Iris pigment epithelial cell (primary cell): ENCODE data around the gene RSRC1.
"Not testable (repeated sequence)": the region's sequence is repeated elsewhere in the genome, so short reads cannot be mapped to it uniquely, and the experiment has no call there.

Experiments
- DNase-seq: peaks from one replicate; pipeline ENCODE4 v3.0.0-alpha.2; 2011; ENCODE audit warnings: low read depth

Gene RSRC1

DNA sequence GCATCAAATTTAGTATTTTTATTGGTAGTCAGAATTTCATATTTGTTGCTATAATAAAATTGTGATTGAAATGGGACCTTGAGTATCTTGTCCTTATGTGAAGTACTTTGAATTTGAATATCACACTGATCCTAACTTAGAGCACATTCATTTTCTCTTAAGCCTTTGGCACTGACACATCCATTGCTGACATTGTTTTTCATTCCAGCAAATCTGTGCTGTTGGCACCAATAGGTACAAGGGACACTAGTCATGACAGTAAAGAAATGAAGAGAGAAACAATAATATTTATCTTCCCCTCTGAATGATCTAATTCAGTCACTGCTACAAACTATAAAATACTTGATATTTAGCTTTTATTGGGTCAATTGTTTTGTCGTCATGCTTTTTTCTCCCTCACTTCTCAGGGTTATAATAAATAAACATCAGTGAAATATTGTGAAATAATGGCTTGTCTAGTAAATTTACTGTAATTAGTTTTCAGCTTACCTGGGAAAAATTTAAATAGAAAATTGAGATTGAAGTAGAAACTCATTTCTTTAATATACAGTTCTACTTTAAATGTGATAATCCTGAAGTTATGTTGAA lies 294.3 kb downstream of the RSRC1 start:
- DNase-seq, result no peak

DNA sequence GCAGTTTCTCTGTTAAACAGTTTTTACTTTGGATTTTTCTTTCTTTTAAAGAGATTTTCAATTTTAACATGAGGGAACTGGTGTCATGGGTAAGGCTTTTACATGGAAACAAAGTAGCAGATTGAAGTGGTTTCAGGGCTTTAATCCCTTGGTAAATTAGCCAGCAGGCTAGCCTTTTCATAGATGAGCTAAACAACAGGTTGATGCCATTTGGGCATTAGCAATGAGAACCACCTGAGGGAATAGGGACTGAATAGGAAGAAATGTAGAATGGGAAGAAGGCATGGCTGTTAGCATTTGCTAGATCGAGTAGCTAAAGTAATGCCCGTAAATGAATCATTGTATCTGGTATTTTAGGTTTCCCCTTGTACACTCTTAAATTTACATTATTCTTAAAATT lies 295.6 kb downstream of the RSRC1 start:
- no peak for DNase-seq

DNA sequence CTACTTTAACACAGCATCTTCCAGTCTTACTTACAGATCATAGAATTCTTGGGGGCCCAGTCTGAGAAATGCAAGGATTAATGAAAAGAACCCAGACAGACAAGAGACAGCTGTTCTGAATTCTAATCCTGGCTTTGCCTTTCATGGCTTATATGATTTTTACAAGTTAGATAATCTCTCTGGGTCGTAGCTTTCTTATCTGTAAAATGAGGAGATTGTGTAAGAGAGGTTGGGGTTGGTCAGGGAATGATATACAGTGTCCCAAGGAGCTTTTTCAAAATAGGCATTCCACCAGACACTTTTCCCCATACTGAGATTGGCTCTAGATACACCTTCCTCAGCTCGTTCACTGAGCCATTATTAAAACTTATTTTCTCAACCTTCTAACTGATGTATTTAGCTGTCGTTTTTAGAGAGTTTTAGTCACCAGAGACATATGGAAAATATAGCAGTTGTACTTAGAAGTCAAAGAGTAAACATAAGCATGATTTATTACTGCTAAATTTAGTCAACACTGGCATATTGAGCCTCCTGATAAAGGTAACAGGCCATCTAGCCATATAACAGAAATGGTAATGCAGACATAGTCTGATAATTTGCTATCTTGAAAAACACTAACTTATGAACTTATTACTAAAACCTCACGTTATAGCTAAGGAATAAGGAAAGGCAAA lies 298.1 kb downstream of the RSRC1 start:
- DNase-seq, result no peak

DNA sequence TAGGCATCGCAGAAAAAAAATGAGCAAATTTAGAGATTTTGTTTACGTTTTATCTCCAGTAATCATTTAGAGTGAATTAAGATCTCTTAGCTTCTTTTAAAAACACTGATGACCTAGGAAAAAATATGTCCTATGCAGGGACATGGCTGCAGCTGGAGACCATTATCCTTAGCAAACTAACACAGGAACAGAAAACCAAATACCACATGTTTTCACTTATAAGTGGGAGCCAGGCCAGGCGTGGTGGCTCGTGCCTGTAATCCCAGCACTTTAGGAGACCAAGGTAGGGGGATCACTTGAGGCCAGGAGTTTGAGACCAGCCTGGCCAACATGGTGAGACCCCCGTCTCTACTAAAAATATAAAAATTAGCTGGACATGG lies 298.6 kb downstream of the RSRC1 start:
- not testable (repeated sequence) for DNase-seq

DNA sequence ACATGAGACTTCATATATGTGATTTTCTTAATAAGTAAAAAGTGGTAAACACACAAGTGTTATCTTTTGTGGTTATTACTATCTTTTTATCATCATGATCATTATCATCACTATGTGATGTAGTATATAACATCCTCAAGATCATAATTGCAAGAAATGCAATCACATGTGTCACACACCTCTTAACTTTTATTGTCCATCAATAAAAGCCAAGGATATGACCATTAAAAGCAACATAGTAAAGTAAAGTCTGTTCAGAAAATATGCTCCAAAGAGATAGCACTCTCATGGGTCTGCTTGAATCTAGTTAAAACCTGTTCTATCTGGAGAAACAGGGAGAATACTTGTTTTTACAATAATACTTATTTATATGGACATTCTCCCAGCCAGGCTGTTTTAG lies 308.1 kb downstream of the RSRC1 start:
- no peak for DNase-seq

DNA sequence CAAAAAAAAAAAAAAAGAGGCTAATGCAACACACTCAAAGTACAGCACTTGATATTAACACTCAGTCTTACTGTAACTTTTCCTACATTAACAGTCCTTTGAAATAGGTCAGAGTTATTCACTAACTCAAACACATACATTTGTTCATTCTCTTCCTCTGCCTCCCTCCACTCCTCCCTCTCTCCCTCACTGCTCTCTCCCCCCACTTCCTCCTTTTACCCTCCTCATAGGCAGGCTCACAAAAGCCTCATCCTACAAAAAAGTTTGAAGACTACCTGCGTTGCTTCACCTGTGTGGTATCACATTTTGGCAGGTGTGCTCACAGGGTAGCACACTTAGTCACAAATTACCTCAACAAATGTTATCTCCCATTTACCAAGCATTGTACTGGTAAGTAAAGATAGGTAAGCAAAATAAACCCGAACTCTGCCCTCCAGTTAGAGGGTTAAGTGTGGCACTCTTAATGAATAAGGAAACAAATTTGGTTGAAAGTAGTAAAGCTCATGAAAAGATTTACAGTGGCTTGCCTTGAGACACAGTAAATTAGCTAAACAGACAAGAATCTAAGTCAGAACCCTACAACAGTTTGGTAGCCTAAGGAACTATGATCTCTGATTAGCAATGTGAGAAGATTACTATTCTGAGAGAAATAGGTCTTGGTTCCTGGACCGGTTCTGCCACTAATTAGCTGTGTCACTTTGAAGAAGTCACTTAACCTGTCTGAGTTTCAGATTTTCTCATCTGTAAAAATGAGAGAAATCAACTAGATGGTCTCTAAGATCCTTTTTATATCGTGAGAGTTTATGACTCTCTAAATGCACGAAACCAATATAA lies 310.1 kb downstream of the RSRC1 start:
- no peak for DNase-seq

DNA sequence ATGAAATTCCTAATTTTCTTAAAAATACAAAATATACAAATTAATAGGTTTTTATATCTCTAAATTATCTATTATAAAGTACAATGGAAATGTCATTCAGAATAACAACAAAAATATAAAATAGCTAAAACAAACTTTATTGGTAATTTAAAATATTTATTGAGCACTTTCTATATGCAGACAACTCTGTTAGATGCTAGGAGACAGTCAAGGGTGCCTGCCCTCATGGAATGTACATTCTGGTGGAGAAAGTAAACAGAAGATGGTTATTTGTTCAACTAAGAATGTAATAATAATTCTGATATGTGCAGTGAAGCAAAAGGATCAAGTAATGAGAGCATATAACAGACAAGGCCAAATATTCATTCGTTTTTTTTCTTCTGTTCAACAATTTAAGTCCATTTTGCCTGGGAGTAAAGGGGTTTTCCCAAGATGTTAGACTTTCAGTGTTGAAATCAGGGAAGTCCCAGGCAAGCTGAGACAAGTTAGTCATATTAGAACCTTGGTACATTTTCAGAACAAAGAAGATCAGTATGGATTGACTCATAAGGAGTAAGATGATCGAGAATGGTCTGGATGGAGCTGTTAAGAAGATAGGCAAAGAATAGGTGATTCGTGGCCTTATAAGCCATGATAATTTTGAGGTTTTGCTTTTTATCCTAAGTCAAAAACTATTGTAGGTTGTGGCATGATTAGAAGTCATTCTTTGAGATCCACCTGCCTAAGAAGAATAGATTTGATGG lies 310.9 kb downstream of the RSRC1 start:
- peak; percentile 92 for DNase-seq

DNA sequence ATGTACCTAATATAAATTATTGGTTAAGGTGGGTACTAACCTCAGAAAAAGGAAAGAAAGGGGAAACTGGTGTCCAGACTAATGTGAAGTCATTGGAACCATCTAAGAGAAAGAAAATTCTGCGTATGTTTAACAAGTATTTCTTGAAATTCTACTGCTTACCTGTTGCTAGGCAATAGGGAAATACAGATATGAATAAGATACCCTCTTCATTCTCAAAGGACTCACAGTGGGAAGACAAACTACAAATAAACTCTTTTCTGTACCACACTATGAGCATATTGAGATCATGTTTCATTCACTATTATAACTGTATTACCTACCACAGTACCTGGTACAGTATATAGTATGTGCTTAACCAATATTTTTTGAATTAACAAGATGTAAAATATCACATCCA lies 320.6 kb downstream of the RSRC1 start:
- DNase-seq, result no peak

DNA sequence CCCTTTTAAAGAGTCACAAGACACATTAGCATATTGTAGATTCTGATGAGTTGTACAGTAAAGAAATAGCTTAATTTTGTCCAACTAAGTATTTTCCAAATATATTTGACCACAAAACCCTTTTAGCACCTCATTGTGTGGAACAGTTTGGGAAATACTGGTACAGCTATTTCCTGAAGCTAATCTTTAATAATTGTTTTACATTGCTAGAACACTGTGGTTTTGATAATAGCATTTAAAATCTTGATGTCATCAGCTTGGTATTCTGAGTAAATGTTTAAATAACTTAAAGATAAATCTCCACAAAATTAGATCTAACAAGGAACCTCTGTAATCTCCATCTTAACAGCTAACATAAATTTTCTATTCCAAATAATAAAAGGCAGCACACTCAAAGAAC lies 321.1 kb downstream of the RSRC1 start:
- DNase-seq, result peak; percentile 27

DNA sequence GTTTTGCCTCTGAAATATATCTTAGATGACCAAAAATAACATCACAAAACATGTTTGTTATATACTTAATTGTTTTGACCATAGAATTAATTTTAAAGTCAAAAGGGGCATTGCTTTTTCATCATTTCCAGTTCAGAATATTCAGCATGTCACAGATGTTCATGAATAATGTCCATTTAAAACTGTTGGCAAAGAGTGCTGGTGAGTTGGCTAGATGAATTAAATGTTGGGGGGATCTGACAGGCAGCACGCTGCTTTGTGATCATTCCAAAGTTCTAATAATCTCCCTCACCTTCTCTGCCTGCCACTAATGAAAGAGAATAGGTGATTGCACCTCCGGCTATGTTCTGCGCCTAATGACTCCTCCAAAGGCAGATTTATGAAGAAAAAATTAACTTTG lies 321.9 kb downstream of the RSRC1 start:
- DNase-seq, result no peak

DNA sequence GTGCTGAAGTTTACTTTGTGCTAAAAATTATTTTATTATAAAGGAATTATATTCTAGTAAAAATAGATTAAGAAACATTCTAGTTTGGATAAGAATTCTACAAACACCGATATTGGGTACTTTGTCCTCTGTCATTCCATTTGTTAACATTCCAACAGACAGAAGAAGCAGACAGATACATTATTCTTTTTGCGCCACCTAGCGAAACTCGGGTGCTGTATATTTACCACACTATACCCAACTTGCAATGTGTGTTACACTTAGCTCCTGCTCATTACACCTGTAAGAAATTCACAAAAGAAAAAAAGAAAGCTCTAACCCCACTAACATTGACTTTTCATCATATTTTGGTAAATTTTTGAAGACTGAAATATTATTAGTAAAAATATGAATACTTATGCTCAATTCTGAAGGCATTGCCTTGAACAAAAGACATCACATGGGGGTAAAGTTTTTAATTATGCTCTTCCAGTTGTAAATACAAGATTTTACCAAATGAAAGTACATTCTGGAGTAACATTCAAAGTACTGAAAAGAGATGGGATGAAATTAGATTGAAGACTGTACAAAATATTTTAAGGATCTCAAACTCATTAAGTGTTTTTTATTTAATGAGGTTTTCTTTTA lies 324.6 kb downstream of the RSRC1 start:
- DNase-seq, result peak; percentile 67

DNA sequence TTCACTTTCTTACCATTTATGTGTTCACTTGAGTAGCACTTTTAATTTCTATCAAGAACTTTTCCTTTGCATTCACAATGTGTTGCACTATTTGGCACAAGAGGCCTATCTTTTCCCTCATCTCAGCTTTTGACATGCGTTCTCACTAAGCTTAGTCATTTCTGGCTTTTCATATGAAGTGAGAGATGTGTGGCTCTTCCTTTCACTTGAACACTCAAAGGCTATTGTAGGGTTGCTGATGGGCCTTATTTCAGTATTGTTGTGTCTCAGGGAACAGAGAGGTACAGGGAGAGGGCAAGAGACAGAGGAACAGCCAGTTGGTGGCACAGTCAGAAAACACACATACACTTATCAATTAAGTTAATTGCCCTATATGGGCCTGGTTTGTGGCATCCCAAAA lies 333.7 kb downstream of the RSRC1 start:
- no peak for DNase-seq

DNA sequence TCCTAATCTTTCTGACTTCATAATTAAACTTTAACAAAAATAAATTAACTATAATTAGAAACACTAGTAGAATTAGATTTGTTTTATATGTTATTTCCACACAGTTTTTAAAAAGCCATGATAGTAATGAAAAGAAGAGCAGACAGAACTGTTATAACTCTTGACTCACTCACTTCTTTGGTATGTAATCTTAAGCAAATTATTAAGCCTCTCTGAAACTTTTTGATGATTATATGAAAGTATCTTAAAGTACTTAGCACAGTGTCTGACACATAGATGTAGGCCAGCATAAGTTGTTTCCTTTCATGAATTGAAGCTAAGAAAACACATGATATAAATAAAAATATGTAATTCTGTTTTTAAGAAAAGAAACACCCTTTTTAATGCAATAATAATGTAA lies 337.5 kb downstream of the RSRC1 start:
- DNase-seq, result peak; percentile 27

DNA sequence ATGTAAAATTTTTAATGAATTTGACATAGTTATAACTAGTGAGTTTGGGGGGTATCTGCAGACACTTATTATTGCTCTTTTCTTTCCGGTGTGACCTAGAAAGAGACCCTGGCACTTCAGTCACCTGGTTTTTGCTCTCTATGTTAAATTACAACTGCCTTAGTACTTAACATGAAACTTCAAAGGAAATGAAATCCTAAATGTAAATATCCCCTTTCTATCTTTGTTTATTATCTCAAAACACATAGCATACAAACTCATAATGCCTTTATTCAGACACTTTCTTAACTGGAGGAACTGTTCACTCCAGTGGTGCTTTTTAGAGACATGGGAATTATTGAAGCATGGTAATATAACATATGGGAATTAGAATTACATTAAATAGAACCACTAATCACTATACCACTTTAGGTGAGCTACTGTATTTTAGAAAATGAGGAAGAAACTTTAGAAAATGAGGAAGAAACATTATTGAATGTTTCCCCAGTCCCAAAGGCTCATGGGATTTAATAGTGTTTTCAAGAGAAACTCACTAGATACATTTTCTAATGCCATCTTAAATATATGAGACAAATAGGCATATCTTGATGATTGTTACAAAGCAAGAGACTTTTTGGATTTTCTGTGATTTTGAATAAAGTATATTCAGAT lies 341.6 kb downstream of the RSRC1 start:
- no peak for DNase-seq

DNA sequence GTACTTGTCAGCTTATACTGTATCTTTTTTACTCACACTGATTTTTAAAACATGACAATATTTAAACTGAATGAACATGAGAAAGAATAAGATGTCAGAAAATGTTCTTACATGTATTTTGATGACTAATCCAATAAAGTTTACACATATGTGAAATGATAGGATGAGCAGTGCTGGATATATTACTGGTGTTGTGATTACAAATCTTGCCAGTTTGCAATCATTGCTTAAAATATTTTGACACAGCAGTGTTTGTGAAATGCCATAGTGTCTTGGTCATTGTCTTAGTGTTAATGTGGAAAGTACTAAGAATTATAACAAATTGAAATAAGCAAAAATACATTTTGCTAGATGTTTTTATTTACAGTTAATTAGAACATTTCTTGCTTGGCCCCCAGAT lies 342.4 kb downstream of the RSRC1 start:
- peak; percentile 17 for DNase-seq

DNA sequence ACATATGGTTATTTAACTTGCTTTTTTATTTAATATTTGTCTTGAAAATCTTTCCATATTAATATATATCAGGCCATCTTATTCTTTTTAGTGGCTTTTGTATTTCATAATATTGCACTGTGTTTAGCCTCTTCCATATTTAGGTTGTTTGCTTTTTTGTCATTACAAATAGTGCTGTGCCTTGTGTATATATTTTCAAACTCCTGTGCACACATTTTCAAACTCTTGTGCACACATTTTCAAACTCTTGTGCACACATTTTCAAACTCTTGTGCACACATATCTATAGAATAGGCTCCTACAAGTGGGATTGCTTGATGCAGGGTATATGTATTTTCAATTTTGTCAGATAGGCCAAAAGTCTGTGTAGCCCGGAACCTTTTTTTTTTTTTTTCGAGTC lies 343.1 kb downstream of the RSRC1 start:
- no peak for DNase-seq

DNA sequence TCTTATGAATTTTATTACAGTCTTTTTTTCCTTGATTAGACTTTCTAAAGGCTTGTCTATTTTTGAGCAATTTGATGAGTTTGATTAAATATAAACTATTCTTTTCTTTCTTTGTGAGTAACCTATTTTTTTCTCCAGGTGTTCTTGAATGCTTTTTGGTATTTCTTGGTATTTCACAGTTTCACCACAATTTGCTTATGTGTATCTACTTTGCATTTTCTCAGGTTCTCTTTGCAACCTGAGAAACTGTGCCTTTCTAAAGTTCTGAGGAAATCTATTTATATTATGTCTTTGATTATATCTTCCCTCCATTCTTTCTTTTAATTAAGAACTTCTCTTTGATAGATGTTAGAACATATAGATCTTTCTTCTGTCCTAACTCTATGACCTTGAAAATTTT lies 344.0 kb downstream of the RSRC1 start:
- no peak for DNase-seq

DNA sequence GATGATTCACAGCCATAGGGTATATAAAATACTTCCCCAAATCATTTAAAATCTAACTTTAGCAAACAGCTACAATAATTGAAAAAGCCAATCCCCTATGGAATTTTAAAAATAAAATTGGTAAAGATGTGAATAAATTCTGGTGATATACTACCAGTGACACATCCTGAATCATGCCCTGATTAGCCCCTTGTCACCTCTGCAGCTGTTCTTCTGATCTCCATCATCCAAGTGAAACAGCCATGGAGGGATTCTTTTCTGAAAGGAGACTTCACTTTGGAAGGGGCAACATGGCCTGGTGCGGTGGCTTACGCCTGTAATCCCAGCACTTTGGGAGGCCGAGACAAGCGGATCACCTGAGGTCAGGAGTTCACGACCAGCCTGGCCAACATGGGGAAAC lies 345.5 kb downstream of the RSRC1 start:
- DNase-seq, result no peak

DNA sequence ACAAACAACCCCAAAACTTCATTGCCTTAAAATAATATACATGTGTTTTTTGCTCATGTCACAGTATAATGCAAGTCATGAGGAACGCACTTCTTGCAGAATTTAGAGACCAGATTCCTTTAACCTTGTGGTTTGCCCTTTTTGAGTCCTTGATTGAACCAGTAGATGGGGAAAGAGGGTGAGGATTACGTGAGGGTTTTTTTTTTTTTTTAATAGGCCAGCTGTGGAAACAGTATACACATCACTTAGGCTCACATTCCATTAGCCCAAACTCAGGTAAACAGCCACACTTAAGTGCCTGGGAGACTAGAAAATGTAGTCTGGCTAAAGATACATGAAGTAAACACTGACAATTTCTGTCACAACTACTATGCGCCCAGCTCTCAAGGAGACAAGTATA lies 346.2 kb downstream of the RSRC1 start:
- DNase-seq, result peak; percentile 31

DNA sequence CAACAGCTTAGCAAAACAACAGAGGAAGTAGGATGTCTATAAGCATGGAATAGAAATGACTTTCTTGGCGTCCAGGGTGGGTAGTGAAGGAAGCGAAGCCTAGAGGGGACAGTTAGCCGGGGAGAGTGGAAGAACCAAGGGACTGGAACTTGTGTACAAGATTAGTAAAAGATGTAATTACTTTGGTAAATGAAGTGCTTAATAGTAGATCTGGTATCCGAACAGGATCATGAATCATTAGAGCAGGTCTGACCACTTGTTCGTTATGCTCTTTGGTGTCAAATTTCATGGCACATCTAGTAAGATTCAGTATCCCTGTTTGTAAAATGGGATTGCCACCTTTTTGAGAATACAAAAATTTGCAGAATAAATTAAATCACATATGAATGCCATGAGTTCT lies 348.6 kb downstream of the RSRC1 start:
- no peak for DNase-seq

DNA sequence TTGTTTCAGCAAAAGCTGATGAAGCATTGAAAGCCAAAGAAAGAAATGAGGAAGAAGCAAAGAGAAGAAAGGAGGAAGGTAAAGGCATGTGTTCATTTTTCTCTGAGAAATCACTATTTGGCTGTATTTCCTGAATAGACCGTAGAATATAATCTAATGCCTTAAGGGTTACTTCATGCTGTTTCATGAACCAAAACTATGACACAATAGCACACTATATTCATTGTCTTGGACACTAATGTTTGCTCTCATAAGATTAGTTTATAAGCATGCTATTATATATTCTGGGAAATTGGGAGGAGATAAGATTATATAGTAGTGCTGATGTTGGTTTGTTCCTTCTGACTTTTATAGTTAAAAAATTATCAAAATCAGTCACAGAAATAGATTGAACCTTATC lies 351.0 kb downstream of the RSRC1 start:
- DNase-seq, result no peak

DNA sequence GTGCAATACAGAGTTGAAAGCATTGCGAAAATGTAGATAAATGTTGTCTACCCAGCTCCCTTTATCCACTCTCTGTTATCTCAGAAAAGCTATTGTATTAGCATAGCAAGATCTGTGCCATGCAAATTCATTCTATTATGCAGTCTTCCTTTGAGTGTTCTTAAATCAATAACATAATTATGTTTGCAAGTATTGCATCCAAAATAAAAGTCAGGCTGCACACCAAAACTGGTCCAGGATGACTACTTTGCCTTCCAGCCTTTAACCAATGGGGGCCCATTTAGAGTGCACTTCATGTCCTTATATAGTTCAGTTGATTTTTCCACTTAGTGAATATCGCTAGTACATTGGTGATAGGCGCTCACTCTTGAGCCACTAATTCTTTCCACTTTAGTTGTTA lies 353.7 kb downstream of the RSRC1 start:
- DNase-seq, result no peak
